ENCODE data around the gene POU3F1.

DNA sequence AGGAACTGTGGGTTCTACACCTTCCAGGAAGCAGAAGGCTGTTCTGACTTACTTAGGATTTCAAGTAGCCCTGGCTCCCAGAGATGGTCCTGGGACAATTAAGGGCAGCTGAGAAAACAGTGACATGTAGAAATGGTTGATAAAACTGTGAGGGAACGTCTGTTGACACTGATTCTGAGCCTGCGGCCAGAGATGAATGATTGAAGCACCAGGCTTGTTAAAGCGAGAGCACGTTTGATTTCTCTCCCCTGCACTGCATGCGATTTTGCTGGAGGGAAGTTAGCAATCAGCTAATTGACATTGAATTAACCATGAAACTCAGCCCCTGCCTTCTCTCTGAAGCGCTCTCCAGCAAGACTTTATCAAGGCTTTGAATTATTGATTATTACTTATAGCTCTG, 29.9 kb upstream of the POU3F1 start:
- TF ChIP-seq CTCF (IDR thresholded peaks at IDR 0.05; ENCODE audit: low read depth, low read length) (no peak), EZH2phosphoT487 (IDR thresholded peaks at IDR 0.05; ENCODE audit: low read depth) (no peak)

Measured in OCI-LY3 (cell line).